Liver (tissue), 9 donors: ENCODE data around the gene XKR8. TPM values are rescaled to one million over a fixed set of nuclear protein-coding genes. Genes with fewer than 3 reads are reported as not detected.
A peak's percentile ranks its signal among the peaks of the same experiment; 100 is the strongest.

Source experiments
- DNase-seq: peaks from one replicate; pipeline ENCODE4 v3.0.0-alpha.2; 2017; ENCODE audit warnings: low spot score
- H3K27ac ChIP-seq, 2 donors: one replicate each; pipeline ENCODE4 v1.7.0; 2013; ENCODE audit warnings: inconsistent platforms in 2 of 2, low read length in 2 of 2, control low read depth in 1 of 2, low read depth in 1 of 2, mild to moderate bottlenecking in 1 of 2
- H3K27me3 ChIP-seq, 4 donors: one replicate each; pipeline versions ENCODE4 v1.6.1 to v1.7.0; 2013; ENCODE audit warnings: low read length in 3 of 4, inconsistent platforms in 1 of 4, mild to moderate bottlenecking in 1 of 4, moderate library complexity in 1 of 4; ENCODE audit not compliant: control insufficient read depth in 4 of 4, insufficient read depth in 4 of 4
- H3K36me3 ChIP-seq, 4 donors: one replicate each; pipeline versions ENCODE4 v1.6.1 to v1.7.0; 2013; ENCODE audit warnings: low read length in 3 of 4, mild to moderate bottlenecking in 3 of 4, low read depth in 1 of 4, moderate library complexity in 1 of 4; ENCODE audit not compliant: control insufficient read depth in 4 of 4, insufficient read depth in 3 of 4
- H3K4me1 ChIP-seq, 4 donors: one replicate each; pipeline versions ENCODE4 v1.6.1 to v1.7.0; 2013; ENCODE audit warnings: low read length in 3 of 4, mild to moderate bottlenecking in 3 of 4, moderate library complexity in 1 of 4; ENCODE audit not compliant: control insufficient read depth in 4 of 4, insufficient read depth in 4 of 4
- H3K4me3 ChIP-seq, 3 donors: one replicate each; pipeline versions ENCODE4 v1.6.1 to v1.7.0; 2013; ENCODE audit warnings: low read length in 3 of 3, control low read depth in 1 of 3, low read depth in 1 of 3, mild to moderate bottlenecking in 1 of 3
- H3K9ac ChIP-seq, 2 donors: one replicate each; pipeline ENCODE4 v1.7.0; 2013; ENCODE audit warnings: low read length in 2 of 2, mild to moderate bottlenecking in 2 of 2, moderate library complexity in 2 of 2, control low read depth in 1 of 2, low read depth in 1 of 2
- H3K9me3 ChIP-seq, 4 donors: one replicate each; pipeline versions ENCODE4 v1.6.1 to v1.7.0; 2013; ENCODE audit warnings: low read length in 3 of 4; ENCODE audit not compliant: control insufficient read depth in 4 of 4
- ATF3 ChIP-seq: IDR thresholded peaks from 2 replicates; pipeline ENCODE4 v1.6.1; 2016; ENCODE audit warnings: antibody characterized with exemption
- CTCF ChIP-seq: fragments of 150-350 bp; IDR thresholded peaks from 2 replicates; pipeline ENCODE4 v1.5.1; 2017; ENCODE audit warnings: improper control_type of control experiment, low read depth, low read length; ENCODE audit not compliant: missing input control
- EGR1 ChIP-seq, 2 donors: IDR thresholded peaks; 2 replicates each; pipeline ENCODE4 v1.6.1; 2016 to 2018; ENCODE audit warnings: antibody characterized with exemption in 2 of 2, low read depth in 2 of 2
- FOXA1 ChIP-seq: IDR thresholded peaks from 2 replicates; pipeline ENCODE4 v1.6.1; 2016; ENCODE audit warnings: antibody characterized with exemption
- FOXA2 ChIP-seq: IDR thresholded peaks from 2 replicates; pipeline ENCODE4 v1.6.1; 2016; ENCODE audit warnings: antibody characterized with exemption
- GABPA ChIP-seq, 2 donors: IDR thresholded peaks in 1 of 2; conservative IDR thresholded peaks in 1 of 2; 2 replicates each; pipeline ENCODE4 v1.6.1; 2016; ENCODE audit warnings: antibody characterized with exemption in 2 of 2, mild to moderate bottlenecking in 1 of 2, moderate library complexity in 1 of 2
- HNF4A ChIP-seq, 2 donors: conservative IDR thresholded peaks; 2 replicates each; pipeline ENCODE4 v1.6.1; 2016; ENCODE audit warnings: antibody characterized with exemption in 2 of 2, mild to moderate bottlenecking in 2 of 2
- HNF4G ChIP-seq: IDR thresholded peaks from 2 replicates; pipeline ENCODE4 v1.6.1; 2016; ENCODE audit warnings: antibody characterized with exemption
- JUND ChIP-seq, 2 donors: IDR thresholded peaks; 2 replicates each; pipeline ENCODE4 v1.6.1; 2016; ENCODE audit warnings: antibody characterized with exemption in 2 of 2
- RAD21 ChIP-seq, 2 donors: IDR thresholded peaks; 2 replicates each; pipeline ENCODE4 v1.6.1; 2016; ENCODE audit warnings: antibody characterized with exemption in 2 of 2, mild to moderate bottlenecking in 2 of 2
- REST ChIP-seq: IDR thresholded peaks from 2 replicates; pipeline ENCODE4 v1.6.1; 2016; ENCODE audit warnings: antibody characterized with exemption, mild to moderate bottlenecking
- SP1 ChIP-seq: IDR thresholded peaks from 2 replicates; pipeline ENCODE4 v1.6.1; 2018; ENCODE audit warnings: antibody characterized with exemption, mild to moderate bottlenecking
- TAF1 ChIP-seq: conservative IDR thresholded peaks from 2 replicates; pipeline ENCODE4 v1.6.1; 2016; ENCODE audit warnings: antibody characterized with exemption, mild to moderate bottlenecking
- YY1 ChIP-seq: IDR thresholded peaks from 2 replicates; pipeline ENCODE4 v1.6.1; 2016; ENCODE audit warnings: antibody characterized with exemption, mild to moderate bottlenecking
- WGBS: extraction: QIAGEN DNeasy Blood & Tissue Kit; methylation state at CpG from one replicate; pipeline ENCODE4 v1.1.7; 2013; 5-methylcytosine and 5-hydroxymethylcytosine counted together
- polyA plus RNA-seq, 2 donors: library from polyadenylated mRNA; stranded (reverse) in 1 of 2; unstranded in 1 of 2; fragments of 200-250 nt in 1 of 2; fragments of >200 nt in 1 of 2; fragmentation: Nextera tagmentation in 1 of 2; extraction: Ambion mirVana in 1 of 2; gene quantifications; one replicate each; pipeline versions ENCODE4 v1.2.1 to v1.2.3, GENCODE V29; 2013 to 2015
- total RNA-seq, 2 donors: library from RNA; depleted of rRNA; stranded (reverse); fragments of >200 nt; gene quantifications; one replicate each; pipeline ENCODE4 v1.2.3, GENCODE V29; 2014
- donor health status: healthy.
- donor health status: healthy.
- donor health status: healthy.
- donor health status: healthy.
- donor health status: healthy.

The XKR8 gene
- total and polyA plus RNA-seq, 4 donors: 4.9 to 8.1 (median 6.2) TPM

GRCh38 chr1:27979151-27979858, 19.5 kb downstream of the XKR8 start:
- 88% methylated on average over 1 of the region's 1 CpG for WGBS
- peaks cover 0 to 4% (median 0%) of the 10 kb centered on the region in 4 donors for H3K4me1 ChIP-seq

GRCh38 chr1:27979859-27980201, 20.1 kb downstream of the XKR8 start:
- 39% methylated on average over 2 of the region's 2 CpGs for WGBS
- no peak overlapping the region for H3K9ac ChIP-seq
- DNase-seq: no peak
- peaks cover 0 to 4% (median 0%) of the 10 kb centered on the region in 4 donors for H3K4me1 ChIP-seq
- H3K36me3 ChIP-seq: peaks cover 3 to 10% (median 7%) of the 10 kb centered on the region in 4 donors
- no peak overlapping the region for H3K27ac ChIP-seq
- no peaks in the 10 kb centered on the region for H3K9me3 ChIP-seq
- H3K4me3 ChIP-seq: no peak overlapping the region
- no peak for TF ChIP-seq GABPA (IDR thresholded peaks at IDR 0.05 in 1 of 2, conservative IDR thresholded peaks at IDR 0.05 in 1 of 2)
- no peak for TF ChIP-seq EGR1 (IDR thresholded peaks at IDR 0.05; ENCODE audit: low read depth in 2 of 2)
- TF ChIP-seq TAF1: no peak
- TF ChIP-seq JUND (IDR thresholded peaks at IDR 0.05): no peak
- no peak for TF ChIP-seq RAD21 (IDR thresholded peaks at IDR 0.05)
- H3K27me3 ChIP-seq: no peaks in the 10 kb centered on the region

More at GRCh38 chr1:27979151-27979858, 19.5 kb downstream of the XKR8 start:
- no peak overlapping the region for H3K9ac ChIP-seq
- DNase-seq: no peak
- H3K27ac ChIP-seq: no peak overlapping the region
- peaks cover 4 to 10% (median 7%) of the 10 kb centered on the region in 4 donors for H3K36me3 ChIP-seq
- no peaks in the 10 kb centered on the region for H3K27me3 ChIP-seq
- H3K9me3 ChIP-seq: no peaks in the 10 kb centered on the region
- H3K4me3 ChIP-seq: no peak overlapping the region
- TF ChIP-seq FOXA1: peak; percentile 34
- no peak for TF ChIP-seq EGR1 (IDR thresholded peaks at IDR 0.05; ENCODE audit: low read depth in 2 of 2)
- TF ChIP-seq CTCF: peak; percentile 55
- TF ChIP-seq ATF3: no peak
- TF ChIP-seq SP1: no peak
- peak; percentile 79 for TF ChIP-seq FOXA2
- TF ChIP-seq RAD21 (IDR thresholded peaks at IDR 0.05): peak; percentile 88
- no peak for TF ChIP-seq YY1

- Histone ChIP-seq H3K9ac (no peak overlapping the region), H3K9me3 (no peaks in the 10 kb centered on the region), H3K27me3 (no peaks in the 10 kb centered on the region), H3K4me3 (no peak overlapping the region), H3K4me1 (peaks cover 0 to 4% (median 0%) of the 10 kb centered on the region in 4 donors), H3K27ac (no peak overlapping the region), H3K36me3 (peaks cover 5 to 10% (median 7%) of the 10 kb centered on the region in 4 donors)
- TF ChIP-seq TAF1 (no peak), YY1 (no peak), GABPA (IDR thresholded peaks at IDR 0.05 in 1 of 2, conservative IDR thresholded peaks at IDR 0.05 in 1 of 2) (no peak), REST (no peak), HNF4G (no peak), HNF4A (conservative IDR thresholded peaks at IDR 0.05) (no peak), FOXA2 (no peak)
- DNase-seq: no peak
- whole genome bisulfite sequencing: 98% methylated on average over 1 of the region's 1 CpG
These were observed 20.6 kb downstream of the XKR8 start for GRCh38 chr1:27980216-27980845.
